Measurements from ENCODE around the gene HRK.

GRCh38 chr12:116916714-116917114 lies 35.5 kb upstream of the HRK start:
- peak; percentile 55 for TF ChIP-seq CTCF (conservative IDR thresholded peaks at IDR 0.05)
- no peak for TF ChIP-seq EZH2 (IDR thresholded peaks at IDR 0.05; ENCODE audit: low read depth)

Measured in PC-9 (cell line).